ENCODE results near the gene TMEM87B.
"Not testable (repeated sequence)": the region's sequence is repeated elsewhere in the genome, so short reads cannot be mapped to it uniquely, and the experiment has no call there.

The TMEM87B gene

DNA sequence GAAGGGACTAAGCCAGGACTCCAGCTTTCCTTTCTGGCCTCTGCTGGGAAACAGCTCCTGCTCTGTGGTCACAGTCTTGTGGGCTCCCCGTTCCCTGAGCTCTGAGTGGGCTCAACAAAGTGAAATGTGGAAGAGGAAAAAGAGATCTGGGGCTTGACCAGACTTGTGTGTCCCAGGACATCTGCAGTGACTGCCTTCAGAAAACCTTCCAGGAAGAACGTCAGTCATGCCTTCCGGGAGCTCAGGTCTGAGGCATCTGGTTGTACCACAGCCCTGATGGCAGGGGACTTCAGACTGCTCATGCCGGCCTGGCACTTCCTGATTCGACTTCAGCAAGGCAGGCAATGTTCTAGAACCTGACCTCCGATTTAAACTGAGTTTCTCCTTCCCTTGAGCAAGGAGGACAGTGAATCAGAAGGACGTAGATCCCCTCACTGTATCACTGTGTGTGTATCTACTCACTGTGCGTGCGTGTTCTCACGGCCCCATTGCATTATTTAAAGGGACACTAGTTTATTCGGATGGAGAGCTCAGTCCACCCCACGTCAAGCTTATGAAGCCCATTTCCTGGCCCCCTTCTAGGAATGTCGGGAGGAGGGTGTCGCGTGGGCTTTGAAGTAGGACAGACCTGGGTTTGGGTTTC lies 82.6 kb downstream of the TMEM87B start:
- no peak for DNase-seq

DNA sequence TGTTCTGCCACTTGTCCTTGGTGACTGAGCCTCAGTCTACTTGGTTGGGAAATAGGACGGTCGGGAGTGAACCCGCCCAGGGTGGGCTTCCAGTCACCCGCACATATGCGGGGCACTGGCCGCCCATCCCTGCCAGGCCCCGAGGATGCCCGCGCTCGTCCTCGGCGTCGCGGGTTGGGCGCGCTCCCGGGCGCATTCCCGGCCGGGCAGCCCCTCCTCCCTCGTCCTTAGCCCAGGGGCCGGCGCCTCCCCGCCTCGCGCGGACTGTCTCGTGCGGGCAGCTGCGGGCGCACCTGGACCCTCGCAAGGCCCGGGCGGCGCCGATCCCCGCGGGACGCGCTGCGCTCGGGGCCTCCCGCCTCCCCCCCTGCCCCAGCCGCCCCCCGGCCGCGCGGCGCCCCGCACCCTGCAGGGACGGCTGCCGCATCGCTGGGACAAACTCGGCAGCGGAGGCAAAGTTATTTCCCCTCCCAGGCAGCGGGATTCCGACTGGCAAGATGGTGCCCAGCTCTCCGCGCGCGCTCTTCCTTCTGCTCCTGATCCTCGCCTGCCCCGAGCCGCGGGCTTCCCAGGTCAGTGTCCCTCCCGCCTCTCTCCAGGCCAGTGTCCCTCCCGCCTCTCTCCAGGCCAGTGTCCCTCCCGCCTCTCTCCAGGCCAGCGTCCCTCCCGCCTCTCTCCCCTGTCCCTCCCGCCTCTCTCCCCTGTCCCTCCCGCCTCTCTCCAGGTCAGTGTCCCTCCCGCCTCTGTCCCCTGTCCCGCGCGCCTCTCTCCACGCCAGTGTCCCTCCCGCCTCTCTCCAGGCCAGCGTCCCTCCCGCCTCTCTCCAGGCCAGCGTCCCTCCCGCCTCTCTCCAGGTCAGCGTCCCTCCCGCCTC lies 83.3 kb downstream of the TMEM87B start, which contains the start of gene FBLN7:
Gene FBLN7 (plus strand): TSS at position 227 of the 874 bp plus-strand sequence. CDS start 271 bp downstream, at position 498.
- no peak for DNase-seq

DNA sequence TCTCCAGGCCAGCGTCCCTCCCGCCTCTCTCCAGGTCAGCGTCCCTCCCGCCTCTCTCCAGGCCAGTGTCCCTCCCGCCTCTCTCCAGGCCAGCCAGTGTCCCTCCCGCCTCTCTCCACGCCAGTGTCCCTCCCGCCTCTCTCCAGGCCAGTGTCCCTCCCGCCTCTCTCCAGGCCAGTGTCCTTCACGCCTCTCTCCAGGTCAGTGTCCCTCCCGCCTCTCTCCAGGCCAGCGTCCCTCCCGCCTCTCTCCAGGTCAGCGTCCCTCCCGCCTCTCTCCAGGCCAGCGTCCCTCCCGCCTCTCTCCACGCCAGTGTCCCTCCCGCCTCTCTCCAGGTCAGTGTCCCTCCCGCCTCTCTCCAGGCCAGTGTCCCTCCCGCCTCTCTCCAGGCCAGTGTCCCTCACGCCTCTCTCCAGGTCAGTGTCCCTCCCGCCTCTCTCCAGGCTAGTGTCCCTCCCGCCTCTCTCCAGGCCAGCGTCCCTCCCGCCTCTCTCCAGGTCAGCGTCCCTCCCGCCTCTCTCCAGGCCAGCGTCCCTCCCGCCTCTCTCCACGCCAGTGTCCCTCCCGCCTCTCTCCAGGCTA lies 84.1 kb downstream of the TMEM87B start:
- not testable (repeated sequence) for DNase-seq

GRCh38 chr2:112139661-112140204 lies 84.7 kb downstream of the TMEM87B start:
- DNase-seq: not testable (repeated sequence)

DNA sequence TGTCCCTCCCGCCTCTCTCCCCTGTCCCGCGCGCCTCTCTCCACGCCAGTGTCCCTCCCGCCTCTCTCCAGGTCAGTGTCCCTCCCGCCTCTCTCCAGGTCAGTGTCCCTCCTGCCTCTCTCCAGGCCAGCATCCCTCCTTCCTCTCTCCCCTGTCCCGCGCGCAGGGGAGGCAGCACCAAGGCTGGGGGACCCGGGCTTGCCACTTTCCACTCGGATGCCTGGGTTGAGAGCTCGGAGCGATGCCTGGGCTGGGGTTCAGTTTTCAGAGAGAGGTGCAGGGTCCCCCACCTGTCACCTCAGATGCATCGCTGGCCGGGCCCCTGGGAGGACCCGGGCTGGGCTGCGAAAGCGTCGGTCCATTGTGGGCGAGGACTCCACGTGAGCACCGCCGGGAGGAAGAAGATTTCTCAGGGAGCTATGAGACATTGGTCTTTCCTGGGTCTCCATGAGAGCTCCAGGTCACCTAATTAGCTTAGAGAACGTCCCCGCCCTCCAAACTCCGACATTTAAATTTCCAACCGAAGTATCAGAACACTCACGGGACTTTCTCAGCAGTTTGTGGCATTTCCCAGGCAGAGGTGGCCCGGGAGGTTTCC lies 85.2 kb downstream of the TMEM87B start:
- no peak for DNase-seq

DNA sequence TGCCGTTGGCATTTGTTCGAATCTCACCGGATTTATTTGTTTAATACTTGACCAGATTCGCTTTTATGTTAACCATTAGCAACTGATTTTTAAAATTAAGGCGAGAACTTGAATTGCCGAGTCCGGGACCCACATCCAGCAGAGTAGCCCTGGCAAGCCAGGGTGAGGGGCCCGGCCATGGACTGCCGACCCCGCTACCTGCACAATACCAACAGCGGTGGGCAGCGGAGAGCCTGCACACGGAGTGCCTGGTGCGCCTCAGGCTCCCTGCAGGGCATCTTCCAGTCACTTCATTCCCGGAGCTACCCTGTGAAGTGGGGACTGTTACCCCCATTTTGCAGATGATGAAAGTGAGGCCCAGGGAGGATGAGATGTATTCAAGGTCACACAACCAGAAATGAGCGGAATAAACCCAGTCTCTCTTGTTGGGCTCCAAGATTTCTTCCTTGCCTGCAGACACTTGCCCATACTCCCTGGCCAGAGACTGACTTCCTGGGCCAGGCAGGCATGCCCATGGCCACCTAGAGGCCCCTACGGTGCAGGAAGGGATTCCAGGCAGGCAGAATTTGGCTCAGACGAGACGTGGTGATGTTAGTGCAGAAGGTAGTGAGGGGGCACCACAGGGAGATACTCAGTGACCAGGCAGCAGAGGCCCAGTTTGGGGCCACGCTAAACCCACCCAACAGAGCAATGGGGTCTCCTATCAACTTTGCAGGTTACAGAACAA lies 86.0 kb downstream of the TMEM87B start:
- no peak for DNase-seq

DNA sequence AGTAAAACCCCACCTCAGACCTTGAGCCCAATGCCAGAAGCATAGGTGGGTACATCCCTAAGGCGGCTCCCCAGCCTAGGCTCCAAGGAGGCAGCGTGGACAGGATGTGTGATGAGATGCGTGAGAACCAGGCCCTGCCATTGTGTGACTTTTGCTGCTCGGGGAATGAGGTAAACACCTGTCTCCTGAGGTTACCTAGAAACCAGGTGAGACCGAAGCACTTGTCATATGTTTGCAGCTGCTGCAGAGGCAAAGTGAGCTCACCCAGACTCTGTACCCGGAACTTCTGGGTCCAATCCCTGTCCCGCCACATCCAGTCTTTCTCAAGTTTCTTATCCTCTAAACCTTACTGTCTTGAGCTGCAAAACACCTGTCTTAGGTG lies 86.5 kb downstream of the TMEM87B start:
- no peak for DNase-seq

- no peak for DNase-seq
Measured at GRCh38 chr2:112142525-112143078, 87.5 kb downstream of the TMEM87B start.

DNA sequence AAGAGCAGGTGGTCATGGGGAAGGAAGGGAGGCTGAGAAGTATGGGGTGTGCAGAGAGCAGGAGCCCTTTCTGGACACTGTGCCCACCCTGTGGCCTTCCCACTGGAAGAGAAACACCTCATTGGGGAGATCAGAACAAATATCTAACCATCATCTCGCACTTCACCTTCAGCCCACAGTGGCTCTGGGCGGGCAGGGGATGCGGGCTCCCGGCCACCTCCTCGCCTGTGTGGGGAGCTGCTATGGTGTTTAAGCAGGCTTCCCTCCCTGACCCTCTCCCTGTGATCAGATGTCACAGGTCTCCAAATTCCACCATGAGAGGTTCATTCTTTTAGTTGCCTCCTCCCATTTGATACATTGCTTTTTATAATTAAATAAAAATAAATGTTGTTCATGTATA lies 88.1 kb downstream of the TMEM87B start:
- DNase-seq: no peak

- no peak for DNase-seq
Measured at GRCh38 chr2:112144966-112145365, 89.9 kb downstream of the TMEM87B start.

GRCh38 chr2:112147382-112148168 lies 92.5 kb downstream of the TMEM87B start:
- DNase-seq: no peak

GRCh38 chr2:112148477-112148876 lies 93.4 kb downstream of the TMEM87B start:
- no peak for DNase-seq

GRCh38 chr2:112149194-112149593 lies 94.1 kb downstream of the TMEM87B start:
- no peak for DNase-seq

DNA sequence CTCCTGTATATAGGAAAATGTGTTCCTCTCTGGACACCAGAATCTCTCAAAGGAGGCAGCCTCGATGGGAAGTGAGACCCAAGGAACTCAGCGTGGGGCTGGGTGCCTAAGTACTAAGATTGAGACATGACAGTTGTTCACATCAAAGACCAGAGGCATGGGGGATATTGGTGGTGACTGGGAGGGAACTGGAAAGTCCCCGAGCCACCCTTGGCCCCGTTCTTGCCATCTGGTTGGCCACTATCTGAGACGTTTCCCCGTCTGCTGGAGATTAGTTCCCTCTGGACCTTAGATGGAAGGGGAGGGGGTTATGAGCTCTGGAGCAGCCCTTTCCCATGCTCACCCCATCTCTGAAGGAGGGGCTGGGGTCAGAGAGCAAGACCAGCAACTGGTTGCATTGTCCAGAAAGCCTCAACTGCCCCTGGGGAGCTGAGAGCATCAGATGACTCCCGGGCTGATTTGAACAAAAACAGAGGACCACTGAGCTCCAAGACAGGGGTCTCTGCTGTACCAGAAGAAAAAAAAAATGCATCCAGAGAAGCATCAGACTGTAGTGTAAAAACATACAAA lies 94.9 kb downstream of the TMEM87B start:
- no peak for DNase-seq

DNA sequence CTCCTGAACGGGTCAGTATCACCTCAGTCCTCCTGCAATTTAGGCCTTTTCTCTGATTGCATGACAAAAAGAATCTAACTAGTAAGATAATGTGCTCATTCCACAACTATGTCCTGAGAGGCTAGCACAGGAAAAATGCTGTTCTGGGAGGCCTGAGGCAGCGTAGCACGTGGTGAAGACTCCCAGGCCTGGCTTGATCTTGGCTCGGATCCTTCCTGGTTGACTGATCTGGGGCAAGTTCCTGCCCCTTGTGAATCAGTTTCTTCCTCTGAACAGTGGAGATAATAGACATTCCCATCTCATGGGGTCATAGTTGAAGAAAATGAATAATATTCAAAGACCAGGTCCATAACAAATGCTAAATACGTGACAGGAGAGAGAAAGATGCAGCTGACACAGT lies 95.4 kb downstream of the TMEM87B start:
- DNase-seq: no peak

DNA sequence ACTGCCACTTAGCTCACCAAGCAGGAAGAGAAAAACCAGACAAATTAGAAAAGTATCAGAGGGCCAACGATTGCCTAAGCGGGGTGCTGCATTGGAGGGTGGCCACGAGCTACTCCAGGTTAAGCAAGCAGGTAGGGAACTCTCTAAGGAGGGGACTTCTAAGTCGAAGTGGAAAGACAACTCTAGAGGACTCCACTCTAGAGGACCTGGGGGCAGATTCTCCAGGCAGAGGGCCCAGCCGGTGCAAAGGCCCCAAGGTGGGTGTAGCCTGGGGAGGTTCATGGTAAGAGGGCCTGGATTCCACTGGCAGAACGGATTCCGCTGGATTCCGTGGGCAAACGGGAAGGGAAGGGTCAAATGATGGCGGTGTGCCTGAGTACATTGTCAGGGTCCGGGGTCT lies 95.8 kb downstream of the TMEM87B start:
- no peak for DNase-seq

DNA sequence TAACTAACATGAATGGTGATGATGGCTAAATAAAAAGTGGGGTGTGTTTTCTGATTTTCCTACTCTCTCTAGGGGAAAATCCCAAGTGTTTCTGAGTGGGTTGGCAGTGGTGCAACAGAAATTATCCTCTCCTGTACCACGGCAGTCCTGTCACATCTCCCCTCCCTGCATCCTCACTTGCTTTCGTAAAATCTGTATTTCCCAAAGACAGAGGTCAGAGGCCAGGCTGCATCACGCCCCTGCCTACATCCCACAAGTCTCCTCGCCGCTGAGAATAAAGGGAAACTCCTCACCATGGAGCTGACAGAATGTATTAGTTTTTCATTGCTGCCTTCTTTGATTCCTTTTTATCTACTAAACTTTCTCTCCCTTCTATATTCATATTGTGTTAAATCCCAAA lies 96.2 kb downstream of the TMEM87B start:
- no peak for DNase-seq

GRCh38 chr2:112151701-112152440 lies 96.8 kb downstream of the TMEM87B start:
- no peak for DNase-seq

DNA sequence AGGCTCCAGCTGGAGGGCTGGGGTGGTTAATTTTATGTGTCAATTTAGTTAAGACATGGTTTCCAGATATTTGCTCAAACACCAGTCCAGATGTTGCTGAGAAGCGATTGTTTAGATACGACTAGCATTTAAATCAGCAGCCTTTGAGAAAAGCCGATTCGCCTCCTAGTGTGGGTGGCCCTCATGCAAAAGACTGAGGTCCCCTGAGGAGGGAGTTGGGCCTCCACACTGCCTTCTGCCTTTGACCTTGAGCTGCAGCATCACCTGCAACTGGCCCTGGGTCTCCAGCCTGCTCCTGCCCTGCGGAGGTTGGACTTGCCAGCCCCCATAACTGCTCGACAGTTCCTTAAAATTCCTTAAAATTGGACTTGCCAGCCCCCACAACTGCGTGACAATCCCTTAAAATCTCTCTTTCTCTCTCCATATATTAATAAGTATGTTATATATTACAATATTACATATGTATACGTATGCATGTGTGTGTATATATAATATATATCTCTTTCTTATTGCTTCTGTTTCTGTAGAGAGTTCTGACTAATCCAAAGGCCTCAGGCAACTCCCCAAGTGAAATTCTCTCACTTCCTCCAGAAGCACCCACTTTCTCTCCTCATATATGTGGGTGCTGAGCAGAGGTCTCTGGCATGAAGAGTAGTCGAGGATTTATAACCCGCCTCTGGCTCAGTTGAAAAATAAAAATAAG lies 97.6 kb downstream of the TMEM87B start:
- DNase-seq: no peak

- no peak for DNase-seq
Measured at GRCh38 chr2:112153179-112153490, 98.1 kb downstream of the TMEM87B start.

Data from OCI-M1 (cell line).